Hippocampal formation (tissue), 2 donors: ENCODE data around the gene CMTR2.
A peak's percentile ranks its signal among the peaks of the same experiment; 100 is the strongest.

Experiments
- DNase-seq, 2 donors: peaks; one replicate each; lab custom pipeline; 2025; lab: John Stamatoyannopoulos, UW

CMTR2 gene

DNA sequence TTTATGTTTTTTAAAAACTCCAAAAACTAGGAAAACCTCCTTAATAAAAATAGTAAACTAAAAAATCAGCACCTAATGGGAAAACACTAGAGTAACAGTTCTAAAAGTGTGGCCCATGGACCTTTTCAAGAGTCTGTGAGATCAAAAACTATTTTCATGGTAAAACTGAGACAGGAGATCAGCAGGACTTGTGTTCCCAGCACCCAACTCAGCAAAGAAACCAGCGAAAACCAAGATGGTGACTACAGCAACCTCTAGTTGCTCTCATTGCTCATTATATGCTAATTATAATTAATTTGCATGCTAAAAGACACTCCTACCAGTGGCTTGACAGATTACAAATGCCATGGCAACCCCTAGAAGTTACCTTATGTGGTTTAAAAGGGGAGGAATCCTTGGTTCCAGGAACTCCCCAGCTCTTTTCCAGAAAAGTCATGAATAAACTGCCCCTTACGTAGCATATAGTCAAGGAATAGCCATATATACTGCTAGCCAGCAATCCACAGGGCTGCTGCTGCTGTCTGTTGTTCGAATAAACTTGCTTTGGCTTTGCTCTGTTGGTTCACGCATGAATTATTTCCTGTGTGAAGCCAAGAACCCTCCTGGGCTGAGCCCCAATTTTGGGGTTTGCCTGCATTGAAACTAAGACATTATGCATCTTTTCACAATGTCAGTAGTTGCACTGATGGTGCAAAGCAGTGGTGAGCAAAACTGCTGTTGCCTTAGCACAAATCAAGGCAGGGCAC lies 12.4 kb downstream of the CMTR2 start:
- DNase-seq, result no peak

DNA sequence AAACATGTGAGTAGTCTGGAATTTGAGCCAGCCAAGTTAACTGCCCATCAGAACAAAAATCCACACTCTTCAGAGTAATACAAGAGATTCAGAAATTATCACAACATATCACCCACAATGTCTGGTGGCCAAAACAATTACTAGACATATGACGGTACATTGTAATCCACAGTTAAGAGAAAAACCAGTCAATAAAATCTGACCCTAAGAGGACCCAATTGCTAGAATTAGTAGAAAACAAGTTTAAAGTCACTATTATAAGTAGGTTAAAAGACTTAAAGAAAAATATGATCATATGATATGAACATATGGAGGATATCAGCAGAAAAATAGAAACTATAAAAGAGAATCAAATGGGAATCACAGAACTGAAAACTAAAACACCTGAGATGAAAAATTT lies 15.8 kb downstream of the CMTR2 start:
- DNase-seq, result no peak

DNA sequence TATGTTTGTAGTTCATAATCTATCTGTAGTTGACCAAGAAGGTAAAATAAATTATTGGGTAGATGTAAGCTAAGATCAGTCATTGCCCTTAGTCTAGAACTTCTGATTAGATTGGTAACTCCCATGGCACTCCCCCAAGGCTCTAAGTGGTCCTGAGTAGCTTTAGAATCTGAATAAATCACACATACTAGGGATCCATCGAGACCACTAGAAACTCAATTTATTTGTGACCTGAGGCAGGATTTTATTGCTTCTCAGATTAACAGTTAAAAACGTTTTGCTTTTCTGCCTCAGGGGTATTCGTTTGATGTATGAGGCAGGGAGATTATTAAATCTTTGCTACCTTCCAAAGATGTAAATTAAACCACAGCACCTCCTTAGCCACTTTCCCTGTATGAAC lies 24.9 kb downstream of the CMTR2 start:
- DNase-seq, result no peak

DNA sequence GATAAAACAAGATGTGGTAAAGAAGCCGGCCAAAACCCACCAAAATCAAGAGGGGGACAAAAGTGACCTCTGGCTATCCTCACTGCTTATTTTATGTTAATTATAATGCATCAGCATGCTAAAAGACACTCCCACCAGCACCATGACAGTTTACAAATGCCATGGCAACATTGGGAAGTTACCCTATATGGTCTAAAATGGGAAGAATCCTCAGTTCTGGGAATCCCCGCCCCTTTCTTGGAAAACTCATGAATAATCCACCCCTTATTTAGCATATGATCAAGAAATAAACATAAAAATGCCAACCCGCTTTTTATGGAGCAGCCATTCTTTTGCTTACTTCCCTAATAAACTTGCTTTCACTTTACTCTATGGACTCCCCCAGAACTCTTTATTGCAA lies 25.6 kb downstream of the CMTR2 start:
- DNase-seq, result no peak

DNA sequence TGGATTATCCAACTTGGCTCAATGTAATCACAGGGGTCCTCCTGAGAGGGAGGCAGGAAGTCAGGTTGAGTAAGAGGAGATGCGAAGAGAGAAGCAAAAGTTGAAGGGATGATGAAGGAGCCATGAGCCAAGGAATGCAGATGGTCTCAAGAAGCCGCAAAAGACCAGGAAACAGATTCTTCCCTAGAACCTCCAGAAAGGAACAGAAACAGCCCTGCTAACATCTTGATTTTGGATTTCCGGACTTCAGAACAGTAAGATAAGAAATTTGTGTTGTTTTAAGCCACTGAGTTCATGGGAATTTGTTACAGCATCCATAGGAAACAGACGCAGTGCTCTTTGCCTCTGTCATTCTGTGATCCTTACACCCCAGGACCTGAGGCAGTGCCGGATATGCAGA lies 26.8 kb downstream of the CMTR2 start:
- DNase-seq, result no peak

DNA sequence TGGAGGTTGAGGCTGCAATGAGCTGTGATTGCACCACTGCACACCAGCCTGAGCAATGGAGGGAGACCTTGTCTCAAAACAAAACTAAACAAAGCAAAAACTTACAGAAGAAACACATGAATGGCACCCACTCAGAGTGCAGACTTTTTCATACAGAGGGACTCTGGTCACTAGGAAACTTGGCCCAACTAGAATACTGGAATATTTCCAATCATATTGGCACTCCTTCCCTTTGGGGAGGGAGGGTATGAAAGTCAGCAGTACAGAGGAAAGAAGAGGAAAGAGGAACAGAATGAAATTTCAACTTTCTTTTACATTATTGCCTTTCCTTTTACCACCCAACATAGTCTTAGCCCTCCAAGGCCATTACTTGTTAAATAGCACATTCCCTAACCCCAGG lies 28.2 kb downstream of the CMTR2 start:
- DNase-seq, result no peak

DNA sequence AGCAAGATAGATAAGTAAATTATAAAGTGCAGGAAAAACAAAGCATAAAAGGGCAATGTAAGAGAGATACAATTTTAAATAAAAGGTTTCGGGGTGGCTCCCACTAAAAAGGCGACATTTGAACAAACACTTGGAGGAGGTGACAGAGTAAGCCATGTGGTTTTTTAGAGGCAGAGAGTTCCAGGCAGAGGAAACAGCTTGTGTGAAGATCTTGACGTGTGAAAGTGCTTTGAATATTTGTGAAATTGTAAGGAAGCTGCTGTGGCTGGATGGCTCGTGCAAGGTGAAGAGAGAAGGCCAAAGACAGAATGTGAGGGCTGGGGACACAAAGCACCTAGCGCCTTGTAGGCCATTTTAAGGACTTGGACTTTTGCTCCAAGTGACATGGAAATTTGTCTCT lies 30.1 kb downstream of the CMTR2 start:
- DNase-seq, result no peak

DNA sequence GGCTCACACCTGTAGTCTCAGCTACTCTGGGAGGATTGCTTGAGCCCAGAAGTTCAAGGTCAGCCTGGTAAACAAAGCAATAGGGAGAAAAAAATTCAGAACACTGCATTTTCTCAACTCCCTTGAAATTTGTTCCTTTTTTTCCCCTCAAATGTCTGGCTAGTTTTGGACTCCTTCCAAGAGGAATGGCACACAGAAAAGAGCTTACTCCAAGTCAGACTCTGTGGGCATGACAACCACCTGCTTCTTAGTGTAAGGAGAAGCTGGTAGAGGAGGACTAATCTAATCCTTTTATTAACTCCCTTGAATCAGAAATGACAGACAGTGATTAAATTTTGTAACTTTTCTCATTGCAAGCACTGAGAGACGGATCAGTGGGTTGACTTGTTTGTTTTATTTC lies 30.8 kb downstream of the CMTR2 start:
- DNase-seq, result peak in 1 of 2 donors; percentile 5

DNA sequence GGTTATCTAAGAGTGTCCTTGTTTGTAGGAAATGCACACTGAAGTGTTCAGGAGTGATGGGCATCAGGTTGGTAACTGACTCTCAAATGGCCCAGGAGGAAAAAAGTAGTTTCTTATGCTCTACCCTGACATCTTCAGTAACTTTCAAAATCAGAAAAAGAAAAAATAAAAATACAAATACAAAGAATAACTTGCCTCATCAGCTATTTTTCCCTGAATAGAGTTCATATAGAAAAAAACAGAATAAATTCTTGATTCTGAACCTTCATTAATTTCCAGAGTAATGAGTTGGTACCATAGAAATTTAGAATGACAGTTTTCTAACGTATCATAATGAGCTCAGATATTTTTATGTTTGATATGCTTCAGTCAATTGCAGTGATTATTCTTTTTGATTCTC lies 31.4 kb downstream of the CMTR2 start:
- no peak for DNase-seq

DNA sequence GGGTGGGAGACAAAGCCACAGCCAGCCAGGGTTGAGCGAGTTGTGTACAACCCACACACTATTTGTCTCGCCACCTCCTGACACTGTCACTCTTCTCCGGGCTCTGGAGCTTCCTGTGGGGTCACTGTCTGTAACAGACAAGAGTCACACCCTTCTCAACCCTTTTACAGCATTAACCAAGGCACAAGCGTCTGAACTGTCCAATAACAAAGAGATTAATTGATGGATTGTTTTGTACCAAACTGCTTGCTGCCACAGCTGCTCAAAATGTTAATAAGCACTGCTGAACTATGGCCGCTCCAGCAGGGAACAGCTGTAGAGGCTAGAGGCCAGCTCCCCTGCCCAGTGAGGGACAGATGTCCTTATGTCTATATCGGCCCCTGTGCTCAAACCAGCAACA lies 33.5 kb downstream of the CMTR2 start:
- DNase-seq, result peak; percentile 24 to 52

DNA sequence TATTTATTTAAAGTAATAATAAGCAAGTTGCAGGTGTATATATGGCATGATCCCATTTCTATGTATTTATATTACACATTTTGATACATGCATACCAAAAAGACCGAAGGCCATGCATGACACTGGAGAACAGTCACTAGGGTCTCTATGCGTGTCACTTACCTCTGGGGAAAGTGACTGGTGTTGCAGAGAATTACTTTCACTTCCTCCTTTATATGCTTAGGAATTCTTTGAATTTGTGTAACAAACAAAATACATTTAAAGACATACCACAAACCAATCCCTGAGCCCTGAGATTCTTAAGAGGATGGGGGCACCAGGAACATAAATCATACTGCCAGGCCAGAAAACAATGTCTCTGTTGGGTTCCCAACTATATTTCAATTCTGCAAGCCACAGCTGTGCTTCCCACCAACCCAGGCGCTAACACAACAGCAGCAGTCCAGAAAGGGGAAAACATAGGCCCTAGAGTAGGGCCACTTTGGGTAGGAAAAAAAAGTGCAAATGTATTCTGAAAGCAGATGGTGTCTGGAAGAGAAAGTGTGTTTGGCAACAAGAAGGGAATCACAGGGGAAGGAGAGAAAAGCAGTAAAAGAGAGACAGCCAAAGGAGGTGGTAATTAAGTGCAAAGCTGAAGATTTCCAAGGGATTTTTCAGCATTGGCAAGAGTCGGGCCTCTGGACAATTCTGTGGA lies 34.2 kb downstream of the CMTR2 start:
- DNase-seq, result peak in 1 of 2 donors; percentile 54

DNA sequence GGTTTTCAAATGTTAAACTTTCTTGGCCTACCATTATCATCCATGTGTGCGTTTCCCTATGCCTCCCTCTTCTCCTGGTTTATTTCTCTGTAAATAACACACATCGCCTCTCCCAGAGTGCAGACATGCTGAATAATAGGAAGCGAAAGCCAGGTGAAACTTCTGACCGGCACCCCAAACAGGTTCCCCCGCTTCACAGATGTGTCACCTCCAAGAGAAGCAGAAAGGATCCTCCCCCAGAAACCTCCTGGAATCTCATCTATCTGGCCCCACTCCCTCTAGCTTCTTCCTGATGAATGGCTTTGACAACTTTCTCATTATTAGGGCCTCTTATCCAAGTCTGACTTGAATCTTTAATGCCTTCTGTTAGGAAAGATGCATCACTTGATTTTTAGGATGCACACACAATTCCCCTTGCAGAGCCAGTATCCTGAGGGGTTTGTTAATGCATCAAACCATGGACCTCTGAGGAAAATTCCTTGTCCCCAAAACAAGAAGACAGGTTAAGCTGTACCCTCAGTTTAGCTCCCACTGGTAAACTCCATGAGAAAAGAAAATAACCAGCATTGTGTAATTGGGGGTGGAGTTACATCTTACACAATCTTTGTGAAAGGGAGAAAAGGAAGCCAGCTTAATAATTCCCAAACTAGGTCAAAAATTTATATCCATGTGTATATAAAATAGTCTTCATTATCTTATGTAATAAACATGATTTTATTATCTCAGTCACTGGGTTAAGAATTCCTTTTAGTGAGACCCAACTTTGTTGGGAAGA lies 38.6 kb downstream of the CMTR2 start:
- no peak for DNase-seq

DNA sequence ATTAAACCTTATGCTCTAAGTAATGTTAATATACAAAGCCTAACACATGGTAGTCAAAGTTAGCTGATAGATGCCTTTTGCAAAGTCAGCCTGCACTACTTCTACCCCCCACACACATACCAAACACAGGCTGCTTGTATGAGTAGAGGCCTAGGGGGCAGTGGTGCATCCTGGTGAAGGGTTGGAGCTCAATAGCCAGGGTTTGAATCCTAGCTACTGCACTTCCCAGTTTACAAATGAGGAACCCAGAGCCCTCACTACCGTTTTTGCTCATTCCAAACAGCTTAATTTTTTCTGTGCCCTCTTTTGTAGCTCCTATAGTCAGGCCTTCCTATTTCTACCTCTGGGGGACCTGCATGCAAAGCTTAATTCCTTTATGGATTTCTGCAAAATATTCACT lies 39.8 kb downstream of the CMTR2 start:
- peak; percentile 2 to 8 for DNase-seq

DNA sequence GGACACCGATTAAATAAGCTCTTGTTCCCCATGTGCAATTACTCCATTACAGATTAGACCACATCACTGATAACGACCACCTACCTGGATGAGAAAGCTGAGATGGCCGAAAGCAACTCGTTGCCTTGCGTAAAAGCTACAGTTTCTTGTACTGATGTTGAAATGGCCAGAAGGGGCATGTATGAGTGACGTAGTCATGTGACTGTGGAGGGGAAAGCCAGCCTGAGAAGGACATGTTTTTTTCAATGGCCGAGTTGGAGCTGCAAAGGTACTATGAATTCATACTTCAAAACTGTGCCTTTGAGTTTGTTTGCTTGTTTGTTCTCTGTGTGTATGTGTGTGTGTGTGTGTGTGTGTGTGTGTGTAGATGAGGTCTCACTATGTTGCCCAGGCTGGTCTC lies 41.7 kb downstream of the CMTR2 start:
- no peak for DNase-seq

DNA sequence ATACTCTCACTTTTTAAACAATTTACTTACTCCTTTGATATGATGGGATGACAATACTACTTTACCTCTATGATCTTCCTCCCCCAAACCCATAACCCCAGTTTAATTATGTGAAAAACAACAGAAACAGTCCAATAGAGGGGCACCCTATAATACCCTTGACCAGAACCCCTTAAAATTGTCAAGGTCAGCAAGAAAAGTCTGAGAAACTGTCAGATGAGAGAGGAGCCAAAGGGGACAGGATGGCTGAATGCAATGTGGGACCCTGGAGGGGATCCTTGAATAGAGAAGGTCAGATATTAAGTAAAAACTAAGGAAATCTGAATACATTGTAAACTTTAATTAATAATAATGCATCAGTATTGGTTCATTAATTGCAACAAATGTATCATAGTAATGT lies 42.9 kb downstream of the CMTR2 start:
- no peak for DNase-seq

DNA sequence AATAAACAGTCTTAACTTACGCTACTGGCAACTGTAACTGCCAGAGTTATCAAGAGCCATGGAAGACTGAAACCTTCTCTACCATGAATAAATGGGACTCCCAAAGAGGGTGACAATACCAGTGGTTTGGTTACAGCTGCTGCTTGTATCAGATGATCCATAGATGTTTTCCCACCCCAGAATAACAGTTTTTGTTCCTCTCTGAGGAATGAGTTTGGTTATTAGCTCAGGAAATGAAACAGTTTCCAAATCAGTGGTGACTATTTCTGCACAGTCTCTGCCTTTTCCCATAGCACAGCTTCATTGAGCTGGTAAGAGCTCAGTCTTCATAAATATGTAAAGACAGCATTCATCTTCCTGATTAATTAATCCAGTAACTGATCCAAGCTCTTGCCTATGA lies 44.7 kb downstream of the CMTR2 start:
- no peak for DNase-seq

DNA sequence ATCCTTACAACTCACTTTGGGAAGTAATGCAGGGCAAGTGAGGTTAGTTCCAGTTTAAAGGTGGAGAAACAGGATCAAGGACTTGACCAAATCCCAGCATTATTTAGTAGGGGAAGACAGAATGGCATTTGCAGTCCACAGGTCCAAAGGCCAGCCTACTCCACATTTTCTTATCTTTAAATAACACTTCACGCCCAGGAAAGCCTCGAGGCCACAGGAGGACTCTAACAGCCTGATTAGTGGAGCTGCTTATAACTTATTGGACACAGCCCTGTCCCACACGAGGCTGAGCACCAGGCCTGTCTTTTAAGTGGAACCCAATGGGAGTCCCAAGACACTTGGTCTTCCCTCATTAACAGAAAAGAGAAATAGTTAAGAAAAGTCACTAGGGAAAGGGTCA lies 46.6 kb downstream of the CMTR2 start:
- no peak for DNase-seq

DNA sequence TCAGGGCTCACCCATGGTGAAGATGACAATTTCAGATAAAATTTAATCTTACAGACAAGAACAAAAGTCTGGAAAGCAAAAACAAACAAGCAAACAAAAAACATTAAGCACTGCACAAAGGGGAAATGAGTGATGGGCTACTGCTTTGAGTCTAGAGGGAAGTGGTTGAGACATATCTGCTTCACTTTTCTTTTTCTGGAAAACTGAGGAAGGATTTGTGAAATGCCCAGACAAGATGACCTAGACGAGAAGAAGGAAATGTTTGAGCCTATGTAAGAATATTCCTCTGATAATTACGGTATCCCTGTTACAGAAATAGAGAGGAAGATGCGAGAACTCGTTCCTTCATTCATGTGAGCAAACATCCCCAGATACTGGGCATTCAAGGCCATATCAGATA lies 47.2 kb downstream of the CMTR2 start:
- no peak for DNase-seq
